GM18502 (cell line): ENCODE data around the gene C12orf75.
"Not testable (repeated sequence)": the region's sequence is repeated elsewhere in the genome, so short reads cannot be mapped to it uniquely, and the experiment has no call there.

Source experiments
- ATAC-seq: cut with Tn5 transposase; IDR thresholded peaks from one replicate; pipeline ENCODE4 v1.9.1; 2021; ENCODE audit warnings: mild to moderate bottlenecking; ENCODE audit not compliant: unreplicated experiment, poor library complexity

The C12orf75 gene

GRCh38 chr12:105330283-105330930 is at the start of gene C12orf75:
TSS of gene C12orf75 (plus strand) at chr12:105330691. CDS start at chr12:105330892, 201 bp downstream.
- peak; percentile 90 for ATAC-seq

- ATAC-seq, result no peak
These were observed 49.4 kb upstream of the C12orf75 start for GRCh38 chr12:105280966-105281693.

- no peak for ATAC-seq
These were observed 48.8 kb upstream of the C12orf75 start for GRCh38 chr12:105281694-105282049.

GRCh38 chr12:105285378-105285777 is 45.1 kb upstream of the C12orf75 start:
- ATAC-seq, result no peak

- ATAC-seq, result no peak
These were observed 43.1 kb upstream of the C12orf75 start for GRCh38 chr12:105287408-105287807.

GRCh38 chr12:105288311-105288996 is 42.0 kb upstream of the C12orf75 start:
- ATAC-seq, result no peak

- no peak for ATAC-seq
These were observed 41.2 kb upstream of the C12orf75 start for GRCh38 chr12:105289114-105289904.

GRCh38 chr12:105291531-105291930 is 39.0 kb upstream of the C12orf75 start:
- no peak for ATAC-seq

GRCh38 chr12:105292705-105293104 is 37.8 kb upstream of the C12orf75 start:
- ATAC-seq, result no peak

- no peak for ATAC-seq
These were observed 37.3 kb upstream of the C12orf75 start for GRCh38 chr12:105293187-105293586.

GRCh38 chr12:105294161-105294560 is 36.3 kb upstream of the C12orf75 start:
- no peak for ATAC-seq

- ATAC-seq, result no peak
These were observed 35.5 kb upstream of the C12orf75 start for GRCh38 chr12:105294886-105295479.

- ATAC-seq, result no peak
These were observed 34.1 kb upstream of the C12orf75 start for GRCh38 chr12:105296116-105297089.

- no peak for ATAC-seq
These were observed 29.6 kb upstream of the C12orf75 start for GRCh38 chr12:105300883-105301282.

- no peak for ATAC-seq
These were observed 28.8 kb upstream of the C12orf75 start for GRCh38 chr12:105301696-105302095.

GRCh38 chr12:105302986-105303385 is 27.5 kb upstream of the C12orf75 start:
- not testable (repeated sequence) for ATAC-seq

GRCh38 chr12:105304626-105305025 is 25.9 kb upstream of the C12orf75 start:
- ATAC-seq, result not testable (repeated sequence)

- not testable (repeated sequence) for ATAC-seq
These were observed 22.7 kb upstream of the C12orf75 start for GRCh38 chr12:105307601-105308314.
